ENCODE data around the gene ZBTB7C. TPM values are rescaled to one million over a fixed set of nuclear protein-coding genes. Genes with fewer than 3 reads are reported as not detected.

ZBTB7C gene
- total RNA-seq, 1 experiment from 2014 or later: 0.33 TPM

- peaks cover 4 to 24% of the 10 kb centered on the region in 2 experiments for H3K4me1 Mint-ChIP-seq
- Histone ChIP-seq H3K79me2 (ENCODE audit: insufficient read depth, low read length) (no peaks in the 10 kb centered on the region), H3T11ph (ENCODE audit: low read length) (no peak overlapping the region), H3K18ac (ENCODE audit: insufficient read length, low read depth, low read length) (no peak overlapping the region), H4K20me1 (ENCODE audit: control insufficient read depth, insufficient read depth, insufficient read length) (no peaks in the 10 kb centered on the region), H3K14ac (ENCODE audit: insufficient read depth, low read length) (no peak overlapping the region), H4K8ac (replicated peaks; ENCODE audit: insufficient read length, low read depth, low read length) (no peak overlapping the region), H2BK12ac (ENCODE audit: insufficient read length, low read depth, low read length) (no peak overlapping the region), H3K23me2 (ENCODE audit: insufficient read length, low read depth, low read length, poor library complexity, severe bottlenecking) (no peaks in the 10 kb centered on the region), H2BK120ac (ENCODE audit: low read depth, low read length, poor library complexity, severe bottlenecking) (no peak overlapping the region), H3K23ac (ENCODE audit: insufficient read length, low read depth, low read length) (no peak overlapping the region), H3K4ac (ENCODE audit: low read depth, low read length) (no peak overlapping the region), H3K4me2 (ENCODE audit: insufficient read depth, insufficient read length, low read length) (no peak overlapping the region), H2AK5ac (ENCODE audit: insufficient read length, low read length) (no peak overlapping the region), H2BK20ac (ENCODE audit: low read depth, low read length, poor library complexity, severe bottlenecking) (no peak overlapping the region), H3K4me1 (ENCODE audit: insufficient read depth, low read length) (0 out of 2 replicates have a peak, but pooled peaks cover 2% of the 10 kb centered on the region), H3K79me1 (ENCODE audit: insufficient read depth, low read depth, low read length, poor library complexity, severe bottlenecking) (no peaks in the 10 kb centered on the region), H4K91ac (ENCODE audit: insufficient read length, low read depth, low read length) (no peak overlapping the region), H4K5ac (ENCODE audit: insufficient read length, low read depth, low read length) (no peak overlapping the region), H3K27me3 (ENCODE audit: insufficient read depth, low read length) (no peaks in the 10 kb centered on the region), H2AFZ (ENCODE audit: low read length) (no peak overlapping the region), H2BK15ac (ENCODE audit: low read depth, low read length) (no peak overlapping the region), H2BK5ac (ENCODE audit: insufficient read length, low read length) (no peak overlapping the region), H3K9me3 (ENCODE audit: control insufficient read depth, low read depth, low read length) (no peaks in the 10 kb centered on the region), H3K9ac (ENCODE audit: extremely low read depth, insufficient read length, low read length) (no peak overlapping the region), H3K27ac (ENCODE audit: insufficient read length, low read depth, low read length) (no peak overlapping the region), H3K56ac (ENCODE audit: insufficient read length, low read depth, low read length) (no peak overlapping the region)
- H3K27me3 Mint-ChIP-seq (ENCODE audit: low read depth): no peaks in the 10 kb centered on the region
- no peaks in the 10 kb centered on the region for H3K36me3 Mint-ChIP-seq (ENCODE audit: insufficient read depth in 1 of 3, low read depth in 3 of 3)
- WGBS (ENCODE audit: extremely low coverage, insufficient read length, low lambda C conversion rate): no CpG with 5 or more reads among the region's 6 CpGs
- no peaks in the 10 kb centered on the region for H3K9me3 Mint-ChIP-seq
- no peak for TF ChIP-seq CTCF (conservative IDR thresholded peaks at IDR 0.05)
- H3K4me3 Mint-ChIP-seq: no peak overlapping the region
- no peak for DNase-seq
- H3K27ac Mint-ChIP-seq: no peak overlapping the region
Observed at GRCh38 chr18:48342125-48342524, 67.1 kb downstream of the ZBTB7C start.

Data from H9 (cell line).